Fibroblast of peridontal ligament (primary cell): ENCODE measurements around the gene MYO5C.

Experiments
- DNase-seq: peaks from one replicate; pipeline ENCODE4 v3.0.0-alpha.2; 2010; ENCODE audit errors: extremely low read depth

Gene MYO5C

DNA sequence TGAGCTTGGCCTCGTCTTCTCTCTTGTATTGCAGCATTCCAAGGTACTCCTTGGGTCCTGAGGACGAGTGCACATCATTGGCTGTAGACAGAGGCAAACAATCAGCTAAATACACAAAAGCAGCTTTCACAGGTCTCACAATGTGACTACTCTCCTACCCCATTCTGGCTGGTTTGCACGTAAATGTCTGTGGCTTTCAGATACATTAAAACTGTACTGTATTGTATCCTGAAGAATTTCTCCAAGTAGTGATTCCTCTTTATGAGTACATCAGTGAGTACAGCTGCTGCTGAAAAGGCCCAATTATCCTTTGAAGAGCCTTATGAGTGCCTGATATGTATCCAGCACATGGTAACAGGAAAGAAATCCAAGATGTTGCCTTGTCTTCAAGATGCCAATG is 82.4 kb downstream of the MYO5C start:
- DNase-seq, result no peak

DNA sequence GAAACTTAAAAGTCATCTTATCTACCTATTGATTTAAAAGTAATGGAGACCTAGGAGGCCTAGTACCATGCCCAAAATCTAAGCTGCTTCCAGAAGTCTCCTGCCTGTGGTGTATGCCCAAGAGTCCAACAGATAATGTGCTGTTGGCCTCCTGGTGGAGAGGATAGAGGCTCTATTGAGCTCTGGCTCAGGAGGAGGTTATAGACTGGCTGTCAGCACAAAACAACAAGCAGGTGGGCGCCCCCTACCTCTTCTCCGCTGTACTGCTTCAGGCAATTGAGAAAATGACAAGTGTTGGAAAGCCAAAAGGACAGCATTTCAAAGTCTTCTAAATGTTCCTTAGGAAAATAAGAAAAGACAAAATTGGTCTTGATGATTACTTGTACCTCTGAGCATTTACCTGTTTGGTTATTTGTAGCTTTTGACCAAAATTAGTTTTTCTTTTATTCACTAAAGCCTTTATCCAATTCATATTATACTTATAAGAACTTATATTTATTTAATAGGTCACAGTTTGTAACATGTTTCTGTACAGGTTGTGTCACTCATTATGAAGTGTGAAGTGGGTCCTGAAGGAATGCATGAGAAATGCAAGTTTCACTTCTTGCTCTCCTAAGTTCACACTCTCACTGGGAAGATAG is 87.2 kb downstream of the MYO5C start:
- DNase-seq, result peak; percentile 71

DNA sequence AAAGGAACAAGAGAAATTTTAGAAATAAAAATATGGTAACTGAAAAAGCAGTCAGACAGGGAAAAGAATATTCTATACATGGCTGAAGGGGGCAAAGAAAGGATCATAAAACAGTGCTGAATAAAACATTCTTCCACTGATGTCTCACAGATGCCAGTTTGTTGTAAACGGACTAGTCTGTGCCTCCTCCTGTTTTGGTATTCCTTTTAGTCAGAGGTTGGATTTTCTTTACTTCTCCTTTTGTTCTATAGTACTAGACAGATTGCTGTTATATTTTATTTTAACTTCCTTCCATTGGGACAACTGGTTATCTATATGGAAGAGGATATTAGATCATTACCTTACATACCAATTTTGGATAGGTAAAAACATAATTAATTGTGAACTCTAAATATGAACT is 88.4 kb downstream of the MYO5C start:
- no peak for DNase-seq

DNA sequence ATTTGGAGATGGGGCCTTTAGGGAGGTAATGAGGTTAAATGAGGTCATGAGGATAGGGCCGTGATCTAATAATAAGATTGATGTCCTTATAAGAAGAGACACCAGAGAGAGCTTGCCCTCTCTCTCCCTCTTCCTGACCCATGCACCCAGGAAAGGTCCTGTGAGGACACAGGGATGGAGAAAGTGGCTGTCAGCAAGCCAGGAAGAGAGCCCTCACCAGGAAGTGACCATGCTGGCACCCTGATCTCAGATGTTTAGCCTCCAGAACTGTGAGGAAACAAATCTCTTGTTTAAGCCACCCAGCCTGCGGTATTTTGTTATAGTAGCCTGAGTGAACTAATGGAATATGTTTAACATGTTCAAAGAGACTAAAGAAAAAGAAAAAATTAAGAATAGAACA is 89.2 kb downstream of the MYO5C start:
- no peak for DNase-seq

DNA sequence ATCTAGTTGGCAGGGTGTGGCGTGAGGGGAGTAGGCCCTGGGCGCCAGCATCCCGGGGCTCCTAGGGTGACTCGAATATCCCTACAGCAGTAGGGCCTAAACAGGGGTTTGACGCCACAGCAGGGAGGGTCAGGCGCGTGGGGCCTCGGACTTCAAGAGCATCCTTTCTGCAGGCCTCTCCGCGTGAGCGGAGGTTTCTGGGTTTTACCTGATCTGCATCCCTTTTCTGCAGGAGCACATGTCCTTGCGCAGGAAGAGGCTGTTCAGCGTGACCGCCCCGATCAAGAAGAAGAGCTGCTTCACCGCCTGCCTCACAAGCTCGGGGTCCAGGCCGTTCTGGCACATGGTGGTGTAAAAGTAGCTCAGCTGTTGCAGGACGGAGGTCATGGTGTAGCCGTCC is 90.9 kb downstream of the MYO5C start:
- no peak for DNase-seq

DNA sequence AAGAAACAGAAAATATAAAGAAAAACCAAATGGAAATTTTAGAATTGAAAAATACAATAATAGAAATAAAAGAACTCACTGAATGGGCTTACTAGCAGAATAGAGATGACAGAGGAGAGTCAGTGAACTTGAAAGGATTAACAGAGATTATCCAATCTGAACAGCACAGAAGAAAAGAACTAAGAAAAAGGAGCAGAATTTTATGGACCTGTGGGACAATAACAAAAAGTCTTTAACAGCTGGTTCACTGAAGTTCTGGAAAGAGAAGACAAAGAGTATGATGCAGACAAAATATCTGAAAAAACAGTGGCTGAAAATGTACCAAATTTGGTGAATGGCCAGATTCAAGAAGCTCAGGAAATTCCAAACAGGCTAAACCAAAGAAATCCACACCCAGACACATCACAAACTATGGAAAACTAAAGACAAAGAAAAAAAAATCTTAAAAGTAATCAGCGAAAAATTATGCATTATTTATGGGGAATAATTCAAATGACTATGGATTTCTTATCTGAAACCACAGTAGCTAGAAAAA is 94.7 kb downstream of the MYO5C start:
- DNase-seq, result no peak

DNA sequence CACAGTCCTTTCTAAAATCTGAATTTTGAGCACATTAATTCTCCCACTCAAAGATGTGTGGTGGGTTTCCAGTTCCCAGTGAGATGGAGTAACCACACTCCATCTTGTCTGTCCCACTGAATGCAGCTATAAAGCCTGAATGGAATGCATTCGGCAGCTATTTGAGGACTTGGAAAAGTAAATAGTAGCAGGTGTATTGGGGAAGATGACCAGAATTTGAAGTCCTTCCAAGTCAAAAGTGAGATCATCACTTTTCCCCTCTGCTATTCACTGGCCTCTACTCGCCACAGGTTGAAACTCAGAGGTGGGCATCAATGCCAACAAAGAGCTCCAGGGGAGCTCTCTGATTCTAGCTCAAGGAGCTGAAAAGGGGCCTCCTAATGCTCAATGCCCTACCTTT is 96.3 kb downstream of the MYO5C start:
- no peak for DNase-seq

DNA sequence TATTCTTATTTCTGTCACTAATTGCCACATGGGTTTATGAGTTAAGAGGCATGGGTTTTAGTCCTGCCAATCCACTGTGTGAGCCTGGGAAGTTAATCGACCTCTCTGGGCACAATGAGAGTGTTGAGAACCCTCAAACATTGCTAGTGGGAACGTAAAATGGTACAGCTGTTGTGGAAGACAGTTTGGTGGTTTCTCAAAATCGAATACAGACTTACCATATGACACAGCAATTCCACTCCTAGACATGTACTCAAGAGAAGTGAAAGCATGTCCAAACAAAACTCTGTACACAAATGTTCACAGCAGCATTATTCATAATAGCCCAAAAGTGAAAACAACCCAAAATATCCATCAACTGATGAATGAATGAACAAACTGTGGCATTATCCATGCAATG is 98.7 kb downstream of the MYO5C start:
- DNase-seq, result no peak

DNA sequence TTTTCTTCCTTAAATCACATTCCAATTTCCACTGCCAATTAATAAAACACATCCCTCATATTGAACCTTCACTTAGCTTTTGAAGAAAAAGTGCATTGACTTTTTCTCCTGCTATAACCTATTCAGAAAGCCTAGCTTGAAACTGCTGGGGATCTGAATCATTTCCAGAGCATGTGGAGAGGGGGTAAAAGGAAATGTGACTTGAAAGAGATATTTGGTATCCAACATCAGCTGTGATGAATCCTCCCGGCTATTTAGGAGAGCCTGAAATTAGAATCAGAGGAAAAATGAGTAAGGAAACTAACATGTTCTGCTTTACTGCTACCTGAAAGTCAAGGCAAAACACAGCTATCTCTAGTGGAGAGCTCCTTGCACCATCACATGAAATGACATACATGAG is 101.8 kb downstream of the MYO5C start:
- no peak for DNase-seq

DNA sequence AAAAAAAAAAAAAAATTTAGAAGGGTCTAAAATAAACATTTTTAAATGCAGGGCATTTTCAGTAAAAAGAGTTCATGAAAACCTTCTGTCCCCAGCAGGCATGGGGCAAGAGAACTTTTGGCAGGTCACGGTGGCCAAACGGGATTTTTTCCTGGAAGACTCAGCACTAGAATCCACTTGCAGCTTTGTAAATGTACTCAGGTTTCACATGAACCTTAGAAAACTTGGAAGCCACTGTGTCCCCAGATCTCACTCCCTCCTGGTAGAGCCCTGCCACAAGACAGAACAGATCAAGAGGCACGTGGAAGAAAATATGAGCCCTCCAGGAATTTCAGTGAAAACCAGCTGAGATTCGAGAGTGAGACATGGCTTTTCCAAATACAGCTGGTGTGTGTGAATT is 102.3 kb downstream of the MYO5C start:
- DNase-seq, result no peak

DNA sequence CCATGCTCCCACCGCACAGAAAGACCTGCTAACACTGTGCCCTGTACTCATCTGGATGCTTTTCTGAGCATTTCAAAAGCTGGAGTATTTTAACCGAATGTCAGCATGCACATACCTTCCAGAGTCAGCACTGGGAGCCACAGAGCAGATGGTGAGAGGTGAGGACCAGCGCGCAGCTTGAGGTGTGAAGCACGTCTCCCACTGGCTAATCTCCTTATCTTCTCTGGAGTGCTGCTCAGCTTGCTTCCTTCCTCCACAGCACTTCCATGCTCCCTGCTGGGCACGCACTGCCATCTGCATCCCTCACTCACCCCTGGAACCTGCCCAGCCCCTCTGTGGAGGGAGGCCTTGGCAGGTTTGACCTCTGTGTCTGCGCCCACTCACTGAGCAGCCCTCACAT is 104.4 kb downstream of the MYO5C start, which contains the start of gene GNB5:
GNB5 (minus strand) TSS at position 186 of the 400 bp plus-strand sequence. CDS start 6,716 bp downstream, outside the sequence.
- DNase-seq, result no peak

DNA sequence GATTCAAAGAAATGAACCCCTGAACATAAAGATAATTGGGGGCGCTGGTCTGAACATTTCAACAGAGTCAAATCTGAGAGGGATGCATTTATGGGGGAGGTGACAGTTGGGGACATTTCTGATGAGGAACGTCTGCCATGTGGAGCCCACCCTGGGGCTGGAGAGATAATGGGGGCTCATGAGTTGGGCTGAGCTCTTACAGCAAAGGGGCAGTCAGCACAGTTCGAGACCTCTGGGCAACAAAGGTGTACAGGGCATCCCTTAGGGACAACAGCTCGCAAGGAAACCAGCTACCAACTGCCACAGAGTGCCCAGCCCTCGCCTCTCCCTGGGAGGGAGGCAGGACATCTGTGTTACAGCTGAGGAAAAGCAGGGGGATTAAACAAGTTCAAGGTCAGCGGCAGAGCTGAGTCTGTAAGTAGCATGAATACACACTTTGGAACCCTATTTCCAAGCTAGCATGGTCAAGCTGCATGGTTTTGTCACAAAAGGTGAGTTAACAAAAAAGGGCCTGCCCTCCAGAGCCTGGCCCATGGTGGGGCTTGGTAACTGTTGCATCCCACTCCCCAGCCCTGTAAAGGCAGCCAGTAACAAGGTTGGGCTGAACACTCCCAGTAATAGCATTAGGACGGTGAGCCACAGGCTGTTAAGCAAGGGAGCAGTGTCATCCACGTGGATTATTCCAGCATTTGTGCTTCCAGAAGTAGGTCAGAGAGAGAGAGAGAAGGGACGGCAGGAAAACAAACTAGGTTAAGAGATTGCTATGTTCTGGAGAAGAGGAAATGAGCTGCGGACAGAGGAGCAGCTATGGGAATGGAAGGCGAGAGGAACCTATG is 108.7 kb downstream of the MYO5C start:
- DNase-seq, result no peak

DNA sequence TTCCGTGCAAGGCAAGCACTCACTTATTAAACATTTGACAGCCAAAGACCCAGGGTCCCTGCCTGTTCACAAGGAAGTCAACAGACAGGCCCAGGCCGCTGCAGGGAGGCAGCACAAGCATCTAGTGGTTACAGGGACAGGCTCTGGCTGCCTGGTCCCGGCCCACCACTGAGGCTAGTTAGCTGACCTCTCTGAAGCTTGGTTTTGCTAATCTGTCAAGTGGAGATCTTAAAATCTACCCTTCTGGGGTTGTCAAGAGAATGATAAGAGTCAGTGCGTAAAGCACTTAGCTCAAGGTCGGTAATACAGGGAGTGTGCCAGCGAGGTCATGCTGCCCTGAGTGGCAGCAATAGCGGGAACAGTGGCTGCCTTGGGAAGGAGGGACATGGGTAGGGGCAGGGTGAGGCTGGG is 110.4 kb downstream of the MYO5C start:
- DNase-seq, result no peak

DNA sequence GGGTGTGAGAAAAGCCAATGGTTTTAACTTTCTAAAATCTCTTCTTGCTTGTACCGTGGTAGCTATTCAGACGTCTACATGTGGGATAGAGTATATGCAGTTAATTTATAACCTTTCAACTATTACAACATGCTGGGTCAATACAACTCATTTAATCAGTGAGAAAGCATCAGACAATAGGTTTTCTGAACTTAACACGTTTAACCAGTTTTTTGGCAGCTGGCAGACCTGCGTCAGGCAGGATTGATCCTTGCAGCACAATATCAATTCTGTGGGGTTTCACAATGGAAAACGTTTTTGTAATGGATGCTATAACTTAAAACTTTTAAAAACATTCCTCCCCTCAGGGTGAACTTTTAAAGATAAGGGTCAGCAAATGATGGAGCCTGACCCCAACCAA is 110.9 kb downstream of the MYO5C start:
- DNase-seq, result no peak

DNA sequence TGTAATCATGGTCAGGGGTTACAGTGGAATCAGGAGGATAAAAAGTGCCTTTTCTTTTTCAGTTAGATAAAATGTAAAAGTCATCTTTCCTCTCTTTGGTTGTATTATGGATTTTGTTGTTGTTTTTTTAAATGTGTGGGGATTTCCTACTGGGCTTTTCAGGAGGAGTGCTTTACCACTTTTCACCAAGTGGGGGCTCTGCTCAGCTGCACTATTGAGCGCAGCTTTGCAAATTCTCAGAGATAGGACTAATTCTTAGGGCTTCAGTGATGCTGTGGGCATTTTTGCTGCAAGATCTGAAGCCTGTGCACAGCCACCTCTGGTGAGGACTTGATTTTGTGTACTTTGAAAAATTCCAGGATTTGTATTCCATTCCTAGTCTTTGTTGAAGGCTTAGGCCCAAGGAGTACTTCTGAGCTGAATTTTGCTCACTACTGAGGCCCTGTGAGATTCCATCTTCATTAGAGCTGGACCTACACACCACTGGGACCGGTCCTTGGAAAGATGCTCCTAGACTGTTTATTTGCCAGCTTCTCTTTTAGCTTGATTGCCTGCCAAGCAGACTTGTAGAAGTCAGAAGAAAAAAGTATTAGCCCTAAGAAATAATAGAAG is 111.9 kb downstream of the MYO5C start:
- peak; percentile 38 for DNase-seq

DNA sequence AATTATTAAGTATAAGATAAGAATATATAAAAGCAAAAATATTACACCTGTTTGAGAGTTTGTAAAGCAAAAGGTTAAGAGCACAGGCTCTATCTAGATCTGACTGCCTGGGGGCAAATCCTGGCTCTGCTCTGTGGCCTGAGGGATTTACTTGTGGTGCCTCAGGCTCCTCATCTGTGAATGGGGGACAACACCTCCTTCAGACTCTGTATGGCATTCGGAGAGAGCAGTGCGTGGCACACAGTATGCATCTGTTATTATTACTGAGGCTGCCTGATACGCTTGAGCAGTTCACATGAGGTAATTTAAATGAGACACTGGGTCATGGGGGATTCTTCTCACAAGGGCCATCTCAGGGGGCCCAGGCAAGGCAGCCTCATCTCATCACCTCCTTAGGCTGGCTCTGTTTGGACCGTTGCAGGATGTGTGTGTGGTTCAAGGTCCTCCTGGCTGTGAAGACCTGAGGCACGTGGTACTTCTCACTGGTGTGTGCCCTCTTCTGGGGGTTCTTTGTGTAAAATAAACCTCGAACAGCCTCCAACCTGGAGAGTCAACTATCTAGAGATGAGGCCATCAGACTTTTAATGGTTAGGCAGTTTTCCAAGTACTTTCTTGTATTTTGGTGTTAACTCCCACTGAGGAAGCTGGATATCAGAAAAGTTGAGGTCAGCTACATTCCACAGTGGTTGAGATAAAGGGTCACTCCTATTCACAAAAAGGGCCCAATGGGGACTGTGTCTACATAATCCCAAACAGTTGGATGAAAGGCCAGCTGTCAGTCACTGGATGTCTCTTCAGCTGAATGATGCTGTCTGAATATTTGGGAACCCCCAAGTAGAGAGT is 113.4 kb downstream of the MYO5C start:
- DNase-seq, result no peak

DNA sequence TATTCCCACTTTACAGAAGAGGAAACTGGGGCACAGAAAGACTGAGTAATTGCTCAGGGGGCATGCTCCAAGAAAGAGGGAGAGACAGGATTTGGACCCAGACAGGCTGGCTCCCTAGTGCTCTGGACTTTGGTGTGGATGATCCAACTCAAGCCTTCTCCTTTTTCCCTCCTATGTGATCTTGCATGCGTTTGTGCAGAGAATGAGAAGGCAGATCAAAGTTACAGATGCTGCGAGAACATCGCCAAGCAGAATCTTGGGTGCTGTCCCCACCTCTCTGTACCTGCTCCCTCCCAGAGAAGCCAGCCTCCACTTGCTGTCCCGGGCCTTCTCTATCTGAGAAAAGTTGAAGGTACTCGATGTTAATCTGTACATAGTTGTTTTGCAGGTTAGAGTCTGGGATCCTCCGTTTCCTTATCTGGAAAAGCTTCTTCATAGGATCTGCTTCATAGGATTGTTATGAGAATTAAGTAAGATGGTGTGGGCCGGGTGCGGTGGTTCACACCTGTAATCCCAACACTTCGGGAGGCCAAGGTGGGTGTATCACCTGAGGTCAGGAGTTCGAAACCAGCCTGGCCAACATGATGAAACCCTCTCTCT is 114.7 kb downstream of the MYO5C start:
- no peak for DNase-seq

DNA sequence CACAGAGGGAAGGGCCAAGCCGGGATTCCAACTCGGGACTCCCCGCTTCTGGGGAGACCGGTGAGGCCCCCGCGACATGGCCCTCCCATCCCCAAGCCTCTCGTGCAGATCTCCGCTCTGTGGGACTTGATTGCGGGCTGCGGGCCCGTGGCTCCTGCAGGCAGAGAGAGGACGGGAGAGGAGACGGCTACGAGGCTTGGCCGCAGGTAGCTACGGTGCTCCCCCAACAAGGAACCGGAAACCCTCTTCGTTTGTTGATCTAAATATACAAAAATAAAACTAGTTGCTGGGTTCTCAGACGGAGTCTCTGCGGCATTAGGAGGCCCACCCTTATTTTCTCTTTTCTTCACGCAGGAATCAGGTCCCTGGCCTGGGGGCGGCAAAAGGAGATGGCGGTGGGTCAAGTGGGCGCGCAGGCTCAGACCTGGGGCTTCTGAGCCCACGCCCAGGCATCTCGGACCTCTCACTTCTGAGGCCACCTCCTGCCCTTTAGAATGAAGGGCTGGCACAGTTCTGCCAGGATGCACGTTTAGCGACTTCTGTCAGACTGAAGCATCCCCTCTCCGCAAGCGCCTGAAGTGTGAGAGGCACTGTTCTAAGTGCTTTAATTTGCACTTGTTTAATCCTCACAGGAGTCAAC is 115.3 kb downstream of the MYO5C start:
- DNase-seq, result no peak

DNA sequence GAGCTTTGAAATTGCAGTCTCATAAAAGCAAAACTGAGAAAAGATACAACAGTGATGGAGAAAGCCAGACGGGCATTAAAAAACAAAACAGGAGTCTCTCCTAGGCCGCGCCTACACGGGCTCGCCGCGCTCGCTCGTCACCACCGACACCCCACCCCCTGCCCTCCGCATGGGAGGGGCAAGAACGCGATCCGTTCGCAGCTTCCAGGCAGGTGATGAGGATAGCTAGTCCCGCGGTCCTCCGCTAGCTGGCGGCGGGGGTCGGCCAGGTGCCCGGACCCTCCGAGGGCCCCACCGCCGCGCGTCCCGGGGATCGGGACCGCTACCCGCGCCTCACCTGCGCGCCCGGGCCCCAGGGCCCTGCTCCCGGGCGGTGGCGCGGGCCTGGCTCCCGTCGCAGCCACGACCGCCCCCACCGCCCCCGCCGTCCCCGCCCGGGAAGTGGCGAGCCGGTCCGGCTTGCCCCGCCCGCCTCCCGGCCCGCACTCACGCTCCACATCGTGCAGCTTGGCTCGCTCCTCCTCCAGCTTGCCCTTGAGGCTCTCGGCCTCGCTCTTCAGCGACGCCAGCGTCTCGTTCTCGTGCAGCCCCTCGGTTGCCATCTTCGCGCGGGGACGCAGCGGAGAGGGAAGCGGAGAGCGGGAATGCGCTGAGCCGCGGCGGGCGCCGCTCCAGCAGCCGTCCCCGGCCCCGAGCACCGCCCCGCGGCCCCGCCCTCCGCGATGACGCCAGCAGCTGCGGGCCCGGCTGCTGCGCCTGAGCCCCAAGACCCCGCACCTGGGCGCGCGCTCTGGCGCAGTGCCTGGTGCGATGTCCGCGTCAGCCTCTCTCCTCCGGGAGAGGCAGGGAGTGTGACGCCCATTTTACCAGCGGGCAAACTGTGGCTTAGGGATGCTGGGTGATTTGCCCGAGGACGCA is 116.1 kb downstream of the MYO5C start:
- peak; percentile 64 for DNase-seq

DNA sequence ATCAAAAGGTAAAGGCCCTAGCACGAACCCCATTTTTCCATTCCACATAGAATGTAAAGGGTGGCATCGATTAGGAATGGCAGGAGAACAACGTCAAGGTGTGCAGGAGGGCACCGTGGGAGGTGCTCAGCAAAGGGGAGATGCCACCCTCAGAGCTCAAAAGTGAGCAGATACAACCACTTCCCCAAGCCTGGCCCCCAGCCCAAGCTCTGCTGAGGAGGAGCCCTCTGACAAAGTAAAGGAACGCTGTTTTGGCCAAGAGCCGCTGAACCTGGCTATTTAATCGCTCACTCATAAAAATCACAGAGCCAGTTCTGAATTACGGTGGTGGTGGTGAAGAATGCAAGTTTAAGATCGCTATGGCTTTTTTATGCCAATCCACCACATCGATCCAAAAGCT is 116.8 kb downstream of the MYO5C start:
- DNase-seq, result no peak
